Adrenal gland (tissue), 12 donors: Measurements from ENCODE around the gene MRPL2. TPM values are rescaled to one million over a fixed set of nuclear protein-coding genes. Genes with fewer than 3 reads are reported as not detected.
A peak's percentile ranks its signal among the peaks of the same experiment; 100 is the strongest.

Experiments used
- DNase-seq, 7 donors: peaks; one replicate each; pipeline ENCODE4 v3.0.0-alpha.2; 2019 to 2020
- H3K27ac ChIP-seq, 5 donors: fragments of 200-600 bp; sonication (generic) in 4 of 5; 1 replicate in 3 of 5; 2 replicates in 2 of 5; pipeline versions ENCODE4 v1.5.1 to v1.8.0; 2016 to 2020; ENCODE audit warnings: mild to moderate bottlenecking in 1 of 5
- H3K27me3 ChIP-seq: fragments of 200-600 bp; 2 replicates; pipeline ENCODE4 v1.8.0; 2021
- H3K36me3 ChIP-seq, 2 donors: fragments of 200-600 bp; replicated peaks in 1 of 2; 1 replicate in 1 of 2; 2 replicates in 1 of 2; pipeline versions ENCODE4 v1.5.1 to v1.8.0; 2018 to 2022
- H3K4me1 ChIP-seq, 2 donors: fragments of 200-600 bp; replicated peaks in 1 of 2; 1 replicate in 1 of 2; 2 replicates in 1 of 2; pipeline versions ENCODE4 v1.5.1 to v1.8.0; 2018 to 2021
- H3K4me3 ChIP-seq, 4 donors: fragments of 200-600 bp; sonication (generic) in 3 of 4; one replicate each; pipeline ENCODE4 v1.5.1; 2016 to 2018
- H3K9me3 ChIP-seq, 3 donors: fragments of 200-600 bp; sonication (generic) in 1 of 3; replicated peaks in 1 of 3; 1 replicate in 2 of 3; 2 replicates in 1 of 3; pipeline versions ENCODE4 v1.5.1 to v1.8.0; 2016 to 2021
- CTCF ChIP-seq, 6 experiments: fragments of 450-650 bp in 4 of 6; fragments of 200-600 bp in 2 of 6; sonication (generic) in 1 of 6; IDR thresholded peaks; 1 replicate in 5 of 6; 2 replicates in 1 of 6; pipeline versions ENCODE4 v1.5.1 to v1.8.0; 2016 to 2021; ENCODE audit warnings: antibody characterized with exemption in 6 of 6, mild to moderate bottlenecking in 2 of 6, moderate library complexity in 1 of 6
- POLR2A ChIP-seq, 2 donors: fragments of 450-650 bp; IDR thresholded peaks; one replicate each; pipeline ENCODE4 v1.6.1; 2017; ENCODE audit warnings: antibody characterized with exemption in 2 of 2, mild to moderate bottlenecking in 2 of 2, moderate library complexity in 1 of 2
- WGBS, 4 donors: extraction: QIAGEN DNeasy Blood & Tissue Kit in 2 of 4; methylation state at CpG; one replicate each; pipeline versions ENCODE4 v1.1.5 to v1.1.7; 2013 to 2017; 5-methylcytosine and 5-hydroxymethylcytosine counted together
- intact Hi-C, 2 donors: fragments of 100-400 bp; cut with DNase I; formaldehyde crosslinking; loops; one replicate each; pipeline versions ENCODE4 v1.14.1 to v1.15.0; 2022 to 2023
- polyA plus RNA-seq, 3 donors: library from polyadenylated mRNA; stranded (reverse); fragments of 200-250 nt in 2 of 3; fragments of 350-450 nt in 1 of 3; fragmentation: Illumina TruSeq in 1 of 3; extraction: RNeasy Lipid Tissue Mini Kit (QIAGEN cat#74804) in 1 of 3; gene quantifications; one replicate each; pipeline ENCODE4 v1.2.3, GENCODE V29; 2013 to 2014
- total RNA-seq, 9 donors: library from RNA; depleted of rRNA in 4 of 9; stranded (reverse); fragments of >200 nt in 4 of 9; fragments of 120-200 nt in 1 of 9; fragmentation: NEBNext Ultra II Directional in 1 of 9; extraction: Animal tissue kit (Norgen Biotek cat#: 25700) in 1 of 9; gene quantifications; one replicate each; pipeline versions ENCODE4 v1.1.0 to v1.2.4, GENCODE V29; 2013 to 2023
- donor health status: healthy with polysubstance abuse.
- donor health status: Bipolar disorder and iron deficiency.
- donor health status: DM: yes; HTN: yes; CAD: no.
- donor health status: DM: no; HTN: no; CAD: no.
- donor health status: DM: no; HTN: no; CAD: no.
- donor health status: DM: yes; HTN: yes; CAD: no.

The MRPL2 gene
- total and polyA plus RNA-seq, 12 donors: 16.7 to 143 (median 75.1) TPM

- H3K36me3 ChIP-seq: peaks cover 0 to 62% of the 10 kb centered on the region in 2 donors
- no peak for DNase-seq
- H3K9me3 ChIP-seq: no peaks in the 10 kb centered on the region
- H3K27ac ChIP-seq: no peak overlapping the region
- H3K4me1 ChIP-seq: peaks cover 4 to 21% of the 10 kb centered on the region in 2 donors
- TF ChIP-seq CTCF (IDR thresholded peaks at IDR 0.05) (no peak), POLR2A (IDR thresholded peaks at IDR 0.05) (no peak)
- intact Hi-C loops: no loop called here
- no peaks in the 10 kb centered on the region for H3K27me3 ChIP-seq
- WGBS, 4 donors: 85 to 96% (median 94%) methylated on average over 5 of the region's 5 CpGs
- no peak overlapping the region for H3K4me3 ChIP-seq
Measured at GRCh38 chr6:43026365-43026764, 32.9 kb downstream of the MRPL2 start.

GRCh38 chr6:43024436-43024835 lies 34.8 kb downstream of the MRPL2 start:
- DNase-seq: no peak
- Histone ChIP-seq H3K27ac (no peak overlapping the region), H3K27me3 (no peaks in the 10 kb centered on the region), H3K36me3 (peaks cover 0 to 56% of the 10 kb centered on the region in 2 donors), H3K9me3 (no peaks in the 10 kb centered on the region), H3K4me3 (no peak overlapping the region), H3K4me1 (peaks cover 10 to 28% of the 10 kb centered on the region in 2 donors)
- TF ChIP-seq POLR2A (IDR thresholded peaks at IDR 0.05): no peak
- no peak for TF ChIP-seq CTCF (IDR thresholded peaks at IDR 0.05)
- 84 to 100% (median 95%) methylated on average over 2 of the region's 2 CpGs for WGBS, 4 donors
- intact Hi-C loops: no loop called here

- H3K27ac ChIP-seq: peak within 1 kb of the TSS; percentile 77 to 97 (median 84)
- H3K27me3 ChIP-seq: no peaks in the 10 kb centered on the region
- TF ChIP-seq CTCF (IDR thresholded peaks at IDR 0.05) (no peak), POLR2A (IDR thresholded peaks at IDR 0.05) (peak in 1 of 2 donors; percentile 57)
- peak; percentile 78 to 86 (median 82) for DNase-seq
- peaks cover 19 to 38% of the 10 kb centered on the region in 2 donors for H3K4me1 ChIP-seq
- H3K36me3 ChIP-seq: peaks cover 0 to 51% of the 10 kb centered on the region in 2 donors
- WGBS, 4 donors: 1% methylated on average over 19 to 56 of the region's 56 CpGs
- peak within 1 kb of the TSS; percentile 76 to 99 (median 91) for H3K4me3 ChIP-seq
- intact Hi-C loops: no loop called here
- H3K9me3 ChIP-seq: no peaks in the 10 kb centered on the region
Measured at GRCh38 chr6:43021270-43022047, 37.8 kb downstream of the MRPL2 start, which contains the start of gene RRP36. TSS of gene RRP36 (plus strand) at chr6:43021623. CDS start at chr6:43021655, 32 bp downstream.

- WGBS, 4 donors: 32 to 52% (median 48%) methylated on average over 4 to 5 of the region's 5 CpGs
- Histone ChIP-seq H3K27me3 (no peaks in the 10 kb centered on the region), H3K36me3 (peaks cover 0 to 45% of the 10 kb centered on the region in 2 donors), H3K27ac (peak overlapping the region; percentile 77 to 97 (median 84)), H3K4me1 (peaks cover 25 to 45% of the 10 kb centered on the region in 2 donors), H3K4me3 (peak overlapping the region in 2 of 4 donors; percentile 76 to 99), H3K9me3 (no peaks in the 10 kb centered on the region)
- no peak for TF ChIP-seq POLR2A (IDR thresholded peaks at IDR 0.05)
- no peak for TF ChIP-seq CTCF (IDR thresholded peaks at IDR 0.05)
- intact Hi-C loops: no loop called here
- peak in 1 of 7 donors; percentile 29 for DNase-seq
Measured at GRCh38 chr6:43020847-43021246, 38.4 kb downstream of the MRPL2 start.
